WTC11 (cell line): ENCODE results near the gene ERCC5. TPM values are rescaled to one million over a fixed set of nuclear protein-coding genes. Genes with fewer than 3 reads are reported as not detected.

ENCODE experiments used
- ATAC-seq: fragments of 200-7000 bp; cut with Tn5 transposase; 2 replicates; pipeline ENCODE4 v1.10.0; 2021; ENCODE audit warnings: mild to moderate bottlenecking, moderate library complexity
- CTCF ChIA-PET: fragments of 300-600 bp; sonication (Branson Sonifier 250); formaldehyde crosslinking; loops from one replicate; lab custom pipeline; 2021; ENCODE audit warnings: antibody characterized with exemption; lab: Charles Lee
- POLR2A ChIA-PET: fragments of 350-600 bp; sonication (Branson Sonifier 250); formaldehyde crosslinking; loops from one replicate; lab custom pipeline; 2021; ENCODE audit warnings: antibody characterized with exemption; lab: Charles Lee
- DNase-seq: peaks from one replicate; pipeline ENCODE4 v3.0.0; 2021; ENCODE audit warnings: low spot score
- H3K27ac Mint-ChIP-seq: 2 replicates; pipeline ENCODE4 v1.8.0; 2021; ENCODE audit warnings: mixed read lengths
- H3K27me3 Mint-ChIP-seq: 2 replicates; pipeline ENCODE4 v1.8.0; 2021; ENCODE audit warnings: low read depth, mild to moderate bottlenecking, moderate library complexity, mixed read lengths
- H3K36me3 Mint-ChIP-seq: 2 replicates; pipeline ENCODE4 v1.8.0; 2021; ENCODE audit warnings: mixed read lengths
- H3K4me1 Mint-ChIP-seq: 2 replicates; pipeline ENCODE4 v1.8.0; 2022; ENCODE audit warnings: mixed read lengths
- H3K4me3 Mint-ChIP-seq: 2 replicates; pipeline ENCODE4 v1.8.0; 2021; ENCODE audit warnings: mild to moderate bottlenecking, moderate library complexity, mixed read lengths
- H3K9me3 Mint-ChIP-seq: 2 replicates; pipeline ENCODE4 v1.8.0; 2021; ENCODE audit warnings: mixed read lengths
- AFF4 ChIP-seq: sonication (generic); formaldehyde crosslinking; IDR thresholded peaks from 2 replicates; pipeline ENCODE4 v1.8.1; 2023; ENCODE audit warnings: mild to moderate bottlenecking, missing genetic modification reagents, borderline replicate concordance
- ARID4B ChIP-seq: sonication (generic); formaldehyde crosslinking; IDR thresholded peaks from 2 replicates; pipeline ENCODE4 v1.8.0; 2023; ENCODE audit warnings: missing genetic modification reagents, mild to moderate bottlenecking, borderline replicate concordance
- ATF1 ChIP-seq: sonication (generic); formaldehyde crosslinking; IDR thresholded peaks from 2 replicates; pipeline ENCODE4 v1.8.1; 2023; ENCODE audit warnings: mild to moderate bottlenecking, moderate library complexity, missing genetic modification reagents
- CTCF ChIP-seq: fragments of 200-600 bp; IDR thresholded peaks from 2 replicates; pipeline ENCODE4 v1.8.0; 2022; ENCODE audit warnings: antibody characterized with exemption
- ESRRA ChIP-seq: sonication (generic); formaldehyde crosslinking; IDR thresholded peaks from 2 replicates; pipeline ENCODE4 v1.8.1; 2022; ENCODE audit warnings: mild to moderate bottlenecking, missing genetic modification reagents, borderline replicate concordance
- FOXK1 ChIP-seq: sonication (generic); formaldehyde crosslinking; IDR thresholded peaks from 2 replicates; pipeline ENCODE4 v1.8.0; 2022; ENCODE audit warnings: mild to moderate bottlenecking, moderate library complexity, missing genetic modification reagents
- FOXP1 ChIP-seq: sonication (generic); formaldehyde crosslinking; IDR thresholded peaks from 2 replicates; pipeline ENCODE4 v1.8.0; 2022; ENCODE audit warnings: missing genetic modification reagents, mild to moderate bottlenecking, moderate library complexity, borderline replicate concordance
- HMGA2 ChIP-seq: fragments of 250-450 bp; sonication (Bioruptor Pico); IDR thresholded peaks from 2 replicates; pipeline ENCODE4 v1.4.0; 2021; ENCODE audit warnings: mild to moderate bottlenecking, moderate library complexity
- HMGXB4 ChIP-seq: sonication (generic); formaldehyde crosslinking; IDR thresholded peaks from 2 replicates; pipeline ENCODE4 v1.8.1; 2023; ENCODE audit warnings: mild to moderate bottlenecking, moderate library complexity, missing genetic modification reagents
- KAT7 ChIP-seq: sonication (generic); formaldehyde crosslinking; IDR thresholded peaks from 2 replicates; pipeline ENCODE4 v1.8.1; 2023; ENCODE audit warnings: missing genetic modification reagents, mild to moderate bottlenecking, borderline replicate concordance
- NR1H2 ChIP-seq: sonication (generic); formaldehyde crosslinking; IDR thresholded peaks from 2 replicates; pipeline ENCODE4 v1.9.0; 2021; ENCODE audit warnings: mild to moderate bottlenecking, moderate library complexity, missing genetic modification reagents
- NR2C2 ChIP-seq: sonication (generic); formaldehyde crosslinking; IDR thresholded peaks from 2 replicates; pipeline ENCODE4 v1.8.0; 2022; ENCODE audit warnings: mild to moderate bottlenecking, missing genetic modification reagents
- PRDM15 ChIP-seq: sonication (generic); formaldehyde crosslinking; IDR thresholded peaks from 2 replicates; pipeline ENCODE4 v1.8.0; 2022; ENCODE audit warnings: missing genetic modification reagents
- PREB ChIP-seq: sonication (generic); formaldehyde crosslinking; IDR thresholded peaks from 2 replicates; pipeline ENCODE4 v1.8.1; 2022; ENCODE audit warnings: mild to moderate bottlenecking, missing genetic modification reagents, moderate library complexity, borderline replicate concordance
- SMAD3 ChIP-seq: sonication (generic); formaldehyde crosslinking; IDR thresholded peaks from 2 replicates; pipeline ENCODE4 v1.8.0; 2022; ENCODE audit warnings: missing genetic modification reagents, mild to moderate bottlenecking, borderline replicate concordance
- SP1 ChIP-seq: sonication (generic); formaldehyde crosslinking; conservative IDR thresholded peaks from 2 replicates; pipeline ENCODE4 v1.8.1; 2022; ENCODE audit warnings: missing genetic modification reagents
- USF1 ChIP-seq: sonication (generic); formaldehyde crosslinking; IDR thresholded peaks from 2 replicates; pipeline ENCODE4 v1.8.0; 2022; ENCODE audit warnings: mild to moderate bottlenecking, missing genetic modification reagents
- USF2 ChIP-seq: sonication (generic); formaldehyde crosslinking; IDR thresholded peaks from 2 replicates; pipeline ENCODE4 v1.8.1; 2023; ENCODE audit warnings: mild to moderate bottlenecking, missing genetic modification reagents, moderate library complexity
- total RNA-seq: library from RNA; stranded (reverse); gene quantifications from 3 replicates; pipeline ENCODE4 v1.2.3, GENCODE V29; 2021

Gene ERCC5
- total RNA-seq, 1 experiment from 2014 or later = 26.5 TPM

GRCh38 chr13:102901056-102901455 is 55.2 kb downstream of the ERCC5 start:
- no peak overlapping the region for H3K27ac Mint-ChIP-seq
- CTCF ChIA-PET = no interaction called here
- TF ChIP-seq PRDM15 = no peak
- TF ChIP-seq AFF4 = no peak
- TF ChIP-seq KAT7 = no peak
- no peak for TF ChIP-seq ATF1
- no peak for TF ChIP-seq HMGA2 (CRISPR knock-in tag)
- TF ChIP-seq SMAD3 = no peak
- no peak for TF ChIP-seq ESRRA (CRISPR knock-in tag)
- TF ChIP-seq HMGXB4 = no peak
- no peak for TF ChIP-seq USF1
- no peak for TF ChIP-seq PREB (CRISPR knock-in tag)
- TF ChIP-seq FOXK1 (CRISPR knock-in tag) = no peak
- TF ChIP-seq ARID4B (CRISPR knock-in tag) = no peak
- no peak for TF ChIP-seq USF2
- no peak for TF ChIP-seq FOXP1 (CRISPR knock-in tag)
- TF ChIP-seq NR1H2 (CRISPR knock-in tag) = no peak
- TF ChIP-seq NR2C2 (CRISPR knock-in tag) = no peak
- TF ChIP-seq CTCF = no peak
- no peak for TF ChIP-seq SP1
- H3K36me3 Mint-ChIP-seq = no peaks in the 10 kb centered on the region
- DNase-seq = no peak
- H3K27me3 Mint-ChIP-seq = peaks cover 3% of the 10 kb centered on the region; the same call in 1 of the 2 replicates
- H3K4me1 Mint-ChIP-seq = peaks cover 16% of the 10 kb centered on the region
- ATAC-seq = no peak
- no peak overlapping the region for H3K4me3 Mint-ChIP-seq
- POLR2A ChIA-PET = no interaction called here
- H3K9me3 Mint-ChIP-seq = no peaks in the 10 kb centered on the region
